ENCODE measurements around the gene KIAA0232.
"Not testable (repeated sequence)": the region's sequence is repeated elsewhere in the genome, so short reads cannot be mapped to it uniquely, and the experiment has no call there.

Gene KIAA0232

GRCh38 chr4:6756345-6756744 is 26.2 kb upstream of the KIAA0232 start:
- not testable (repeated sequence) for DNase-seq (ENCODE audit: low read depth in 2 of 2)

- DNase-seq (ENCODE audit: low read depth in 2 of 2) = no peak
Observed at GRCh38 chr4:6758728-6759127, 23.8 kb upstream of the KIAA0232 start.

GRCh38 chr4:6760865-6761264 is 21.7 kb upstream of the KIAA0232 start:
- DNase-seq (ENCODE audit: low read depth in 2 of 2) = no peak

DNA sequence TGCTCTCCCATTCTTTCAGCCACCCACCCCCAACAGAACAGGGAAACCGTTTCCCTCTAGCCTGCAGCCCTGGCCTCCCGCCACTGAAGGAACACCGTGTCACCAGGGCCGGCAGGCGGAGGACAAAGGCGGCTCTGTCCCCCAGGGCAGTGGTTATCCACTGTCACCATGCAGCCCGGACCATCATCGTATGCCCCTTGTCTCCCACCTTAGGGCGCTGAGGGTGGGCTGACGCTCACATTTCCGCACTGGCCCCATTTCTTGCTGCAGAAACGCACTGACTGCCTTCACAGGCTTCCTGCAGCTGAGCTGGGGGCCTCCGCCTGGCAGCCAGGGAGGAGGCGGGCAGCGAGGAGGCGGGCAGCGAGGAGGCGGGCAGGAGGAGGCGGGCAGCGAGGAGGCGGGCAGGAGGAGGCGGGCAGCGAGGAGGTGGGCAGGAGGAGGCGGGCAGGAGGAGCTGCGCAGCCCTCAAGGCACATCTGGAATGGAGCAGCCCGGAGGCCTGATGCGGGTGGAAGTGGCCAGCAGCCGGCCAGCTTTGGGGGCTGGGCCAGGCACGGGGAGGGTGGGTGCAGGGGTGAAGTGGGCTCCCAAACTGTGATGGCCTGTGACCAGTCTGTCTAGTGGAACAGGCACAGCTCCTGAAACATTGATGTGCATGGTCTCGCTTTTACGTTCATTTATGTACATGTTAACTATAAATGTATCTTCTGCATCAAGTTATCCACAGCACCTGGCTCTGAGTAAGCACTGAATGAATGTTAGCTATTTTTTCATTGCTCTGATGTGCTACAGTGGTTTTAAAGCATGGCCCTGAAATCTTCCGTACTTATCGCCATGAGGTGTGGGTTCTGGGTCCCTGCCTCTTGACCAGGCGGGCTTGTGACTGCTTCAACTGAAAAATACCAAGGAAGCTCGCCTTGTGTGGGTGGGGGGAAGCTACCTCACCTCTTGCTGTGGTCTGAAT is 20.6 kb upstream of the KIAA0232 start:
- no peak for DNase-seq (ENCODE audit: low read depth in 2 of 2)

DNA sequence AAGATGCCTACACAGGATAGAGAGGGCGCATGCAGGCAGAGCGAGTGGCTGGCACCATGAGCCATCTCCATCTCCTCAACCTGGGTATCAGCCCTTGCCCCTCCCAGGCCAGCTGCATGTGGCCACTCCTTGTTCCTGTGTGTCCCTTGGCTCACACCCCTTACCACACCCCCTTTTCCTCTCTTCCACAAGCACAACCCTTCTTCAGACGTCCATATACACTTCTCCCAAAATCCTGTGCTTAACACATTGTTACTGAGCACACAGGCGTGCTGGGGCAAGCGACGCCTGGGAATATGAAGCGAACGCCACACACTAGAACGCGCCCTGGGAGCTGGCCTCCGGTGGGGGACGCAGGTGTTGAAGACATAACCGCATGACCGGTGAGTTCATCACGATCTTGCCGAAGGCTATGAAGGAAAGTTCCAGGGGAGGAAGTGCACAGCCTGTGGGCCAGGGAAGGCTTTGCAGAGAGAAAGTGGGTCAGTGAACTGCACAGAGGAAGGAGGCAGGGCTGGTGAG is 19.1 kb upstream of the KIAA0232 start:
- no peak for DNase-seq (ENCODE audit: low read depth in 2 of 2)

DNA sequence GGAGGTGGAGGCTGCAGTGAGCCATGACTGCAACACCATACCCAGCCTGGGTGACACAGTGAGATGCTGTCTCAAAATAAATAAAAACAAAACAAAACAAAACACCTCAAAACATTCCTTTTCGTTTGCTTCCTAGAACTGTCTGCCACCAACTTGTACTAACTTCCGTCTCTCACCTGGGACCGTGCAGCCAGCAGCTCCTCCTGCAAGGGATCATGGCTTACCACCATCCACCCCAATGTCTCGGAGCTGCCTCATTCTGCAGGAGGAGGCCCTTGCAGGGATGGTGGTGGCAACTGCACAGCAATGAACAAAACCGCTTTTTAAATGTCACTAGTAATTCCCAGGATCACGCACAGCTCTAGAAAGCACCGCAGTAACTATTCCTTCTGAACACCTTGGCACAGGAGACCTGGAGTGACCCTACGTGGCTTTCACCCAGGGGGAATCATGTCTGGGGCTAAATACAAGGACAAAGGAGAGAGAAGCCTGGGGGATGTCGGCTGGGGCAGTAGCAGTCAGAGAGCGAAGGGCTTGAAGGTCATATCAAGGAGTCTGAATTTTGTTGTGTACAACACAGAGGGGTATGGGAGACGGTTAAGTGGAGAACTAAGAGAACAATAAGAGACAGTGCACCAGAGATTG is 17.4 kb upstream of the KIAA0232 start:
- no peak for DNase-seq (ENCODE audit: low read depth in 2 of 2)

GRCh38 chr4:6765703-6766102 is 16.8 kb upstream of the KIAA0232 start:
- DNase-seq (ENCODE audit: low read depth in 2 of 2) = no peak

GRCh38 chr4:6767386-6767747 is 15.2 kb upstream of the KIAA0232 start:
- DNase-seq (ENCODE audit: low read depth in 2 of 2) = no peak

GRCh38 chr4:6767748-6768538 is 14.6 kb upstream of the KIAA0232 start:
- no peak for DNase-seq (ENCODE audit: low read depth in 2 of 2)

DNA sequence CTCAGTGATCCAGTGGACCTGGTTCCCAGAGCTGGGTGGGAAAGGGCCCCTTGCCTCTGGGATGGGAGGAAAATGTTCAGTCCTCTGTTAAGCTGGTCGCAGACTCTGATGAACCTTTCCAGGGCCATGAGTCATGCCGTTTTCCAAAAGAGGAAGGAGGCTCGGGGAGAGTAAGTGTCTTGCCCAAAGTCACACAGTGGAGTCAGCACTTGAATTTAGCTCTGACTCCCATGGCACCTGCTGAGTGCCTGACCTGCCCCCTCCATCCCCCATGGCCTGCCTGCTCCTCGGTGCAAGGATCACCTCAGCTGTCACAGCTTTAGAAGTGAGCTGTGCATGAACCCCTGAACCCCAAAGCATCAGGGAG is 14.0 kb upstream of the KIAA0232 start:
- DNase-seq (ENCODE audit: low read depth in 2 of 2) = no peak

DNA sequence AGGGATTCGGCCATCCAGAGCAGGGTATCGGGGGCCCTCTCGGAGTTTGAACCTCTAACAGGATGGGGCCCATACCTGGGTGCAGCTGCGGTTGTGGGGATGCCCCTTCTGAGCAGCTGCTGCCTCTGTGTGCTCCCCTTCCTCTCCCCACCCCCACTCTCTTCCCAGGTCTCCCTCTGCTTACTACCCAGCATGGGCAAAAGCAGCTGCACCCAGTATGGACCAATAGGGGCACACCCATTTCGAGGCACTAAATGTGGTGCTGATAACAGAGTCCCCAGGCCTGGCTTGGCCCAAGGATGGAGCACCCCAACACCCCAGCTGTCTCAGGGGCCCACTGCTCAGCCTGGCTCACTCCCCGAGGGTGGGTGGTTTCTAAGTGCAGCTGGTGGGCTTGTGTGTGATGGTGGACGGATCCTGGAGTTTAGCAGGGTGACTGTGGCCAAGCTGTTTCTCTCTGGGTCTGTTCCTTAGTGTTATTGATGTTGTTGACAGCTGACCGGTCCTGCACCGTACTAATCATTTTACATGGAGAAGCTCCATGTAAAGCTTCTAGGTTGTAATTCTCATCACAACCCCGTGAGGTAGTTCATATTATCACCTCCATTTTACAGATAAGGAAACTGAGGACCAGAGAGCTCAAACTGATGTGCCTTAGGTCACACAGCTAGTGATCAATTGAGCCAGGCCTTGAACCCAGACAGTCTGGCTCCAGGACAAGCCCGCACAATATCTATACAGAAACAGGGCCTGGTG is 13.1 kb upstream of the KIAA0232 start:
- no peak for DNase-seq (ENCODE audit: low read depth in 2 of 2)

DNA sequence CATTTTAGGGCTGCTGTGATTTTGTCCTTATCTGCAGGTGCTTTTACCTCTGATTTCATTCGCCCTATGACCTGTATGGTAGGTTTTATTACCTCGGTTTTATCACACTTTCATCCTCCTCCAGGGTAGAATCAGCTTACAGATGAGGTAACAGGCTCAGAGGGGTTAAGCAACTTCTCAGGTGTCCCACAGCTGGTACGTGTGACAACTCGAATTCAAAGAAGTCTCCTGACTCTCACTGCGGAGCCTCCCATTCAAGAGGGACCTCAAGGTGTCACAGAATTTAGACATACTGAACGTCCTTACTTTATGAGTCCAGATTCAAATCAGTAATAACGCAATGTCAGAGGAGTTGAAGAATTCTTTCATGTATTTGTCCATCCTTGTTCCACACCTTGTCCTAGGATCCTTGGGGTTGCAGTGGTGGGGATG is 12.5 kb upstream of the KIAA0232 start:
- no peak for DNase-seq (ENCODE audit: low read depth in 2 of 2)

- DNase-seq (ENCODE audit: low read depth in 2 of 2) = no peak
Observed at GRCh38 chr4:6770581-6771228, 11.8 kb upstream of the KIAA0232 start.

DNA sequence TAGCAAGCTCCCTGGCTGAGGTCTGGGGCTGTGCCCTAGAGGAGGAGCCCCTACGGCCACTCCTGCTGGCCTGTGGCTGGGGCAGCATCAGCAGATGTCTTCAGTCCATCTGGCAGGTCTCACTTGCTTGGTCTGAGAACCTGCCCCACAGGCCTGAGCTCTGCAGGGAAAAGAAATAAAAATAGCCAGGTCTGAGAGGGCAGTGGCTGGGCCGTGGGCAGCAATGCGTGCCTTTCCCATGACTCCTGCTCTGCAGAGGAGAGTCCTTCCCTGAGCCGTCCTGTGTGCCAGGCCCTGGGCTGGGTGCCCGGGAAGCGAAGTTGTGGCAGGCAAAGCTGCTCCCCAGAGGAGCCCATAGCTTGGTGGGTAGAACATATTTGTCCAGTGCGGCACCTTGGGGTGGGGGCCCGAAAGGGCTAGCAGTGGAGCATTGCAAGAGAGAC is 11.3 kb upstream of the KIAA0232 start:
- no peak for DNase-seq (ENCODE audit: low read depth in 2 of 2)

DNA sequence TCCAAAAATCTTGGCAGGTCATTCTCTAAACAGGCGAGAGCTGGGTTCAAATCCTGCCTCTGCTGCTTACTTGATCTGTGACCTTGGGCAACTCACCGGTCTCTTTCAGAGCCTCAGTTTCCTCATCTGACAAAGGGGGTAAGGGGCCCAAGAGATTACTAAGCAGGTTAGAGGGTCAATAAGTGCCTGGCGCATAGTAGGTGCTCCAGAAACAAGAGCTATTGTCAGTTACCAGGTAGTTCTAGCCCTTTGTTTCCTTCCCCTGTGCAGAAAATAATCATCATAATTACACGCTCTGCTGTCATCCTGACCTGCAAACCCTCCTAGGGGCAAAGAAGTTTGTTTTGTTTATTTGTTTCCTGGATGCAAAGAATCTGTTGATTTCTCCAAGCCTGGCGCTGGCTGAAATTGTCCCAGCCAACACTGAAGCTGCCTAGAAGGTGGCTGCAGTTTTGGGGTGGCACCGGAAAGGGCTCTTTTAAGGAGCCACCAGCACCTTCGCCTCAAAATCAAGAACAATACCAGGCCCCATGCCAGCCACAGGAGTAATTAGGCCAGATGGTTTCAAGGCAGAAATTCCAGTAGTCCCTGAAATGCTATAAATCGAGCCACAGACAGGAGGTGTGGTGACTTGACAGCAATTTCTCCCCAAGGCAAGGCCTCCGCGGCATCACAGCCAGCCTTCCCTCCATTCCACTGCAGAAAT is 10.2 kb upstream of the KIAA0232 start:
- DNase-seq (ENCODE audit: low read depth in 2 of 2) = no peak

GRCh38 chr4:6773106-6773505 is 9.4 kb upstream of the KIAA0232 start:
- DNase-seq (ENCODE audit: low read depth in 2 of 2) = no peak

DNA sequence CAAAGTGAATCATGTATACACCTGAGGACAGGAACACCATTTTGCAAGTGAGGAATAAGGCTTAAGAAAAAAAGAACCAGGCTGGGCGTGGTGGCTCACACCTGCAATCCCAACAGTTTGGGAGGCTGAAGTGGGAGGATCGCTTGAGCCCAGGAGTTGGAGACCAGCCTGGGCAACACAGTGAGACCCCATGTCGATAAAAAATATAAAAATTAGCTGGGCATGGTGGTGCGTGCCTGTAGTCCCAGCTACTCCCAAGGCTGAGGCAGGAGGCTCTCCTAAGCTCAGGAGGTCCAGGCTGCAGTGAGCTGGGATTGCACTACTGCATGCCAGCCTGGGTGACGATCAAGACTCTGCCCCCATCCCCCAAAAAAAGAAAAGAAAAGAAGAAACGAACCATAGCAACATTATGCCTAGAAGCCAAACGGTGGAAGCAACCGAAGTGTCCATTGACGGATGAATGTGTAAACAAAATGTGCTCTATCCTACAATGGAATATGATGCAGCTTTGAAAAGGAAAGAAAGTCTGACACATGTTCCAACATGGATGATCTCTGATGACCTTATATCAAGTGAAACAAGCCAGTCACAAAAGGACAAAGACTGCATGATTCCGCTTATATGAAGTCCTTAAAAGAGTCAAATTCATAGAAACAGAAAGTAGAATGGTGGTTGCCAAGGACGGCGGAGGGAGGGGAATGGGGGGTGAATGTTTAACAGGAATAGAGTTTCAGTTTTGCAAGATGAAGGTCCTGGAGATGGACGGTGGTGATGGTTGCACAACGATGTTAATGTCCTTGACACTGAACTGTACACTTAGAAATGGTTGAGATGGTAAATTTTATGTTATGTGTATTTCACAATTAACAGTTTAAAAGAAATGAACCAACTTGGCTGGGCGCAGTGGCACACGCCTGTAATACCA is 8.6 kb upstream of the KIAA0232 start:
- no peak for DNase-seq (ENCODE audit: low read depth in 2 of 2)

DNA sequence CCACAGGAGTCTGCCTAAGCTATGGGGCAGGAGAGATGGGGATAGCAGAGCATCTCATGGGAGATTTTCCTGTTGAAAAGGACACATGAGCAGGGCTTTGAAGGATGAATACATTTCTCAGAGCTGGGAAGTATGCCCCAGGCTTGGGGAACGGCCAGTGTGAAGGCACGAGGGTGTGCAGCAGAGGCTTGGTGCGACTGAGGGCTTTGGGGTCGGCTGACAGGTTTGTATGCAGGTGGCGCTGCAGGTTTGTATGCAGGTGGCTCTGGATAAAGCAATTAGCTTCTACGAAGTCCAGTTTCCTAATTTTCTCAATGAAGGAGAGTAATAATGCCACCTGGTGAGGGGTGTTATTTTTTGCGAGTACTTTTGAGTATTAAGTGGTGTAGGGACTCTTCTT is 6.8 kb upstream of the KIAA0232 start:
- no peak for DNase-seq (ENCODE audit: low read depth in 2 of 2)
